Choroid plexus epithelial cell (primary cell): ENCODE data around the gene GP1BB.

Source experiments
- DNase-seq: peaks from one replicate; pipeline ENCODE4 v3.0.0-alpha.2; 2010; ENCODE audit warnings: low read depth
- H3K4me3 ChIP-seq: 2 replicates; pipeline ENCODE4 v1.5.1; 2011; ENCODE audit warnings: low read depth, mild to moderate bottlenecking, control low read depth, low read length, moderate library complexity
- CTCF ChIP-seq: conservative IDR thresholded peaks from 2 replicates; pipeline ENCODE4 v1.5.1; 2011; ENCODE audit warnings: low read depth, mild to moderate bottlenecking, control low read depth, inconsistent platforms, low read length, moderate library complexity

Gene GP1BB

DNA sequence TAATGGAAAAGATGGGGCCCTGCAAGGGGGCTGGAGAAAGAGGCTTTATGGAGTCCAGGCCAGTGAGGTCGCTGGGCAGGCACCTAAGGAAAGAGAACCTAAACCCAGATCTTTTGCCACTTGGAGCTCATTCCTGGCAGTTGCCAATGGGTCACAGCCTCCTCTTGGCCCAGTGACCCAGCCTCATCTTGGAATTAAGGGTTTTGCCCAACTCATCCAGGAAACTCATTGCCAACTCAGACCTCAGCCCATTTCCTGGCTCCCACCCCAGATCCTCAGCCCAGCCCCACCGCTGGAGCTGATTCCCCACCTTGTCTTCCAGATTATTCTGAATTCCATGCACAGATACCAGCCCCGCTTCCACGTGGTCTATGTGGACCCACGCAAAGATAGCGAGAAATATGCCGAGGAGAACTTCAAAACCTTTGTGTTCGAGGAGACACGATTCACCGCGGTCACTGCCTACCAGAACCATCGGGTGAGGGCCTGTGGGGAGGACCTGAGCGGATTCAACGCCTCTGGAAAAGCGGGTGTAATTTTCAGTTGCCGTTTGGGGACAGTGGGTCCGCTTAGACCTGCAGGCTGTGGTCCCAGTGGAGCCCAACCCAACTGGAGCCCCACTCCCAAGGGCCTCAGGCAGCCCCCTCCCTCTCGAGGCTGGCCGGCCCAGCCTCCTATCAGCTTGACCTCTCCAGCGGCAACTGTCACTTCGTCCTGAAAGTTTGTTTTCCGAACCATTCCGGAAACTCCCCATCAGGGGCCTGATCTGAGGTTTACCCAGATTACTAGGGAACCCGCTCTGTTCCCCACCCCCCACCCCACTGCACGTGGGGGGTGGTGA is 41.5 kb downstream of the GP1BB start:
- no peak overlapping the region for H3K4me3 ChIP-seq
- no peak for DNase-seq
- TF ChIP-seq CTCF, result no peak

GRCh38 chr22:19765477-19766239 is 42.3 kb downstream of the GP1BB start:
- TF ChIP-seq CTCF, result no peak
- no peak for DNase-seq
- no peak overlapping the region for H3K4me3 ChIP-seq

DNA sequence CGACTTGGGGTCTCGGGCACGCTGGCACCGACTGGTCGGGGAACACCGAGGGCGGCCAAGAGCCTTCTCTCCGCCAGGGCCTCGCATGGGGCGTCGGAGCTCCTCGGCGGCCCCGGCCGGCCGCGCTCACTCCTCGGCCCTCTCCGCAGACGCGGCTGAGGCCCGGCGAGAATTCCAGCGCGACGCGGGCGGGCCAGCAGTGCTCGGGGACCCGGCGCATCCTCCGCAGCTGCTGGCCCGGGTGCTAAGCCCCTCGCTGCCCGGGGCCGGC is 42.8 kb downstream of the GP1BB start:
- TF ChIP-seq CTCF, result no peak
- H3K4me3 ChIP-seq, result no peak overlapping the region
- DNase-seq, result no peak

DNA sequence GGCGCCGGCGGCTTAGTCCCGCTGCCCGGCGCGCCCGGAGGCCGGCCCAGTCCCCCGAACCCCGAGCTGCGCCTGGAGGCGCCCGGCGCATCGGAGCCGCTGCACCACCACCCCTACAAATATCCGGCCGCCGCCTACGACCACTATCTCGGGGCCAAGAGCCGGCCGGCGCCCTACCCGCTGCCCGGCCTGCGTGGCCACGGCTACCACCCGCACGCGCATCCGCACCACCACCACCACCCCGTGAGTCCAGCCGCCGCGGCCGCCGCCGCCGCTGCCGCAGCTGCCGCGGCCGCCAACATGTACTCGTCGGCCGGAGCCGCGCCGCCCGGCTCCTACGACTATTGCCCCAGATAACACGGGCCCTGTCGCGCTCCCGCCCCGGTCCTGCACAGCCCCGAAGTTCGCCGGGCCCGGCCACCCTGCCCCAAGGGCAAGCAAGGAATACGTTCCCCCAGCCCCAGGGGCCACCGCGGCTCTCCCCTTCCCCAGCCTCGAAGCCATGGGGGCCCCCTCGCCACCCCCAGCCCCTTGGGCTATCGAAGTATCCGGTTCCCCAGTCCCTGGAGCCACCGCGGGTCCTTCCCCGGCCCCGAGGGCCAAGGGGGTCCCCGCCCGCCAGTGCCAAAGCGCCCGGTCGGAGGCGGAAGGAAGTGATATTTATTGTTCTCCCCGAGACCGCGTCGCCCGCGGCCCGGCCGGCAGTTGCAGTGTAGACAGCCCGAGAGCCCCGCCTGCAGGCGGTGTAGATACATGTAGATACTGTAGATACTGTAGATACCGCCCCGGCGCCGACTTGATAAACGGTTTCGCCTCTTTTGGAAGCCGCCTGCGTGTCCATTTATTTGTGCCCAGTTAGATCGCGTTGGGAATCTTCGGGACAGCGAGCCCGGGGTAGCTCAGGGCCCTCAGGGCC is 43.4 kb downstream of the GP1BB start:
- TF ChIP-seq CTCF, result peak; percentile 25
- H3K4me3 ChIP-seq, result no peak overlapping the region
- DNase-seq, result no peak

DNA sequence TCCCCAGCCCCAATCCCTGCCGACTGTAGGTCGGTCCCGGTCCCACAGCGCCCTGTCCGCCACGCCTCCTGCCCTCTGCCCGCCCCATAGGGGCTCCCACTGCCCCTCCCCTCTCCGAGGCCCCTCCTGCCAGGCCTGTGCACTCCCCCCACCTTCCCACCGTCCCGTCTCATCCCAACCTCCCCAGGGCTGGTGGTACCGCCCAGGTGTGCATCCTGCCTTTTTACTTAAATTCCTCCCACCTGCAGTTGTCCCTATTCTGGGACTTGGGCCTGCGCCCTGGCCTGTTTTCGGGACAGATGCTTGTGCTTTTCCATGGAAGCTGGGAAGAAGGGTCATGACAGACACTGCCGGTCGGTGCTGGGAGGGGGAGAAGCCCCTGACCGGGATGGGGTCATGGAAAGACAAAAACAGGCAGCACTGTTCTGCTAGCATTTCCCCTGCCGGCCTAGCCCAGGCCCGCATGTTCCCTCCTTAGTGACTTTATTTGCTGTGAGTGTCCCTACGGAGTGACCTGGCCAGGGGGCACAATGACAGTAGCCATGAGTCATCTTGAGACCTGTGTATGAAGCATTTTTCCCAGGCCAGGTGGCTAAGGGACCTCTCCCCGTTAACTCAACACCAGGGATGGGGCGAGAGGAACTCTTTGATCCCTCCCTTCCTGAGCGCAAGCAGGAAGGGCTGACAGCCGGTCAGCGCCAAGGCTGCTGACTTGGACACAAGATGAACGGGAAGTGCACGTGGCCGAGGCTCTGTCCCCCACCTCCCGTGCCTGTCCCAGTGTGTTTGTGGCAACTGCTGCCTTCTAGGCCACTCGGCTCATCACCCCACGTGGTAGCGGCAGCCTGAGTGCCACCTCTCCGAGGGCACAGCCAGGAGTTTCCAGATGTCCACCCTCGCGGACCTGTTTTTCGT is 44.3 kb downstream of the GP1BB start:
- no peak for DNase-seq
- no peak for TF ChIP-seq CTCF
- no peak overlapping the region for H3K4me3 ChIP-seq

GRCh38 chr22:19769393-19769715 is 46.0 kb downstream of the GP1BB start:
- no peak for DNase-seq
- TF ChIP-seq CTCF, result no peak

More at GRCh38 chr22:19769393-19769715, 46.0 kb downstream of the GP1BB start:
- H3K4me3 ChIP-seq, result no peak overlapping the region
